22Rv1 (cell line): Measurements from ENCODE around the gene EIF4G1.

Experiments
- CTCF ChIP-seq: fragments of 450-650 bp; IDR thresholded peaks from 2 replicates; pipeline ENCODE4 v1.5.1; 2017; ENCODE audit warnings: mild to moderate bottlenecking
- ZFX ChIP-seq: fragments of 450-650 bp; IDR thresholded peaks from 2 replicates; pipeline ENCODE4 v1.6.1; 2017; ENCODE audit warnings: antibody characterized with exemption, borderline replicate concordance

- TF ChIP-seq CTCF (no peak), ZFX (no peak)
Measured at GRCh38 chr3:184317201-184317600, 2.8 kb downstream of the EIF4G1 start.
